OCI-LY7 (cell line): ENCODE measurements around the gene ITGA3.

Source experiments
- EZH2phosphoT487 ChIP-seq: fragments of 200-600 bp; sonication (generic); IDR thresholded peaks from 2 replicates; pipeline ENCODE4 v1.6.1; 2018; ENCODE audit warnings: low read depth, borderline replicate concordance, mild to moderate bottlenecking, mixed run types, antibody characterized with exemption, low read length, moderate library complexity, mixed read lengths
- TF ChIP-seq, protein P1 (sequence below): fragments of 200-600 bp; sonication (generic); conservative IDR thresholded peaks from 2 replicates; pipeline ENCODE4 v1.5.1; 2014; ENCODE audit warnings: mild to moderate bottlenecking, antibody characterized with exemption, low read length, moderate library complexity, mixed read lengths

- TF ChIP-seq, protein P1, sequence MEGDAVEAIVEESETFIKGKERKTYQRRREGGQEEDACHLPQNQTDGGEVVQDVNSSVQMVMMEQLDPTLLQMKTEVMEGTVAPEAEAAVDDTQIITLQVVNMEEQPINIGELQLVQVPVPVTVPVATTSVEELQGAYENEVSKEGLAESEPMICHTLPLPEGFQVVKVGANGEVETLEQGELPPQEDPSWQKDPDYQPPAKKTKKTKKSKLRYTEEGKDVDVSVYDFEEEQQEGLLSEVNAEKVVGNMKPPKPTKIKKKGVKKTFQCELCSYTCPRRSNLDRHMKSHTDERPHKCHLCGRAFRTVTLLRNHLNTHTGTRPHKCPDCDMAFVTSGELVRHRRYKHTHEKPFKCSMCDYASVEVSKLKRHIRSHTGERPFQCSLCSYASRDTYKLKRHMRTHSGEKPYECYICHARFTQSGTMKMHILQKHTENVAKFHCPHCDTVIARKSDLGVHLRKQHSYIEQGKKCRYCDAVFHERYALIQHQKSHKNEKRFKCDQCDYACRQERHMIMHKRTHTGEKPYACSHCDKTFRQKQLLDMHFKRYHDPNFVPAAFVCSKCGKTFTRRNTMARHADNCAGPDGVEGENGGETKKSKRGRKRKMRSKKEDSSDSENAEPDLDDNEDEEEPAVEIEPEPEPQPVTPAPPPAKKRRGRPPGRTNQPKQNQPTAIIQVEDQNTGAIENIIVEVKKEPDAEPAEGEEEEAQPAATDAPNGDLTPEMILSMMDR: no peak
- TF ChIP-seq EZH2phosphoT487: no peak
Measured at GRCh38 chr17:50059759-50060273, 3.9 kb downstream of the ITGA3 start.
